HS-27A (cell line): ENCODE data around the gene TRAF3IP1.
"Not testable (repeated sequence)": the region's sequence is repeated elsewhere in the genome, so short reads cannot be mapped to it uniquely, and the experiment has no call there.

ENCODE experiments used
- DNase-seq: peaks from one replicate; pipeline ENCODE4 v3.0.0-alpha.2; 2012; ENCODE audit warnings: low read depth, missing footprints

The TRAF3IP1 gene

DNA sequence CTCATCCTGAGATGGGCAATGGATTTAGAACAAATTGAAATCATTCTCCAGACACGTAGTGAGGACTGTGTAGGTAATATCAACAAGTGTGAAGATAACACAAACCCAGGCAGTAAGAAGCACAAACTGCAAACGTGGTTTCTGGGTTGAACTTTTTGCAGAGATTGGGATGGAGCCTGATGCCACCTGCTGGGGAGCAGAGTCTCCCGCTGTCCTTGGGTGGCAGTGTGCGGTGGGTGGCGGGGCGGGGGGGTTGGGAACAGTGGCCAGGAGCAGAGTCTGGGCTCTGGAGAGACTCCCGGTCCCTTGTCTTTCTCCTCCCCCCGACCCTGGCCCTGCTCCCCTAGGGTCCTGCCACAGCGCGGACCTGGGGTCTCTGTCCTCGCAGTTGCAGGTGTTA is 19.5 kb downstream of the TRAF3IP1 start:
- DNase-seq, result no peak

DNA sequence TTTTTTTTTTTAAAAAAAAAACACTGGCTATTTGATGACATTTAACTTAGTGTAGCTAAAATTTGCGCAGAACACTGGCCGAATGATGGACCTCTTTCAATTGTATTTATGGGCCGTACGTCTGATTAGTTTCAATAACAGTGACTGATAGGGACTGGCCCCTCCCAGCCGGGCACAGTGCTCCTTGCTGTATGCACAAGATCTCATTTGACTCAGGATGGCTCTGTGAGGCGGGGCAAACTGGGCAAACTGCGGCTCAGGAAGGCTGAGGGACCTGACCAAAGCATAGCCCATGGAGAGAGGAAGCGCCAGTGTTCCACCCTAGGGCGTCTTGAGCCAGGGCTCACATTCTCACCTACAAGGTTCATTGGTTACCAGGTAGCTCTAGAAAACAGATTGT is 21.2 kb downstream of the TRAF3IP1 start:
- DNase-seq, result no peak

DNA sequence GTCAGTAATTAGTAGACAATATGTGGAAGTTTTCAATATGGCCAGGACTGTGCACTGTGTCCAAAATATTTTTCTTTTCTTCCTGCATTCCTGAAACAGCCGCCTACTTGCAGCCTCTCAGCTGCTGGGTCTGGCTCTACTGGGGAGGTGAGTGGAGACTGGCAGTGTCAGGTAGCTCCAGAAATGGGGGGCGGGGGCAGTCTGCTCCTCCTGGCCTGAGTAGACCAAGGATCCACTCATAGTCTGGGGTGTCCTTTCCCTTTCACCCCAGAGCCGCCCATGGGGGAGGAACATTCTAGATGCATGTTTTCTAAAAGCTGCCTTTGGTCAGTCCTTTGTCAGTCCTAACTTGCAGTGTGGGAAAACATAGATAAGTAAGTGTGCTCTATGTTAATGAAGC is 23.7 kb downstream of the TRAF3IP1 start:
- no peak for DNase-seq

GRCh38 chr2:238344517-238344916 is 24.2 kb downstream of the TRAF3IP1 start:
- DNase-seq, result no peak

GRCh38 chr2:238345297-238345968 is 25.1 kb downstream of the TRAF3IP1 start:
- no peak for DNase-seq

GRCh38 chr2:238346544-238346943 is 26.2 kb downstream of the TRAF3IP1 start:
- DNase-seq, result no peak

DNA sequence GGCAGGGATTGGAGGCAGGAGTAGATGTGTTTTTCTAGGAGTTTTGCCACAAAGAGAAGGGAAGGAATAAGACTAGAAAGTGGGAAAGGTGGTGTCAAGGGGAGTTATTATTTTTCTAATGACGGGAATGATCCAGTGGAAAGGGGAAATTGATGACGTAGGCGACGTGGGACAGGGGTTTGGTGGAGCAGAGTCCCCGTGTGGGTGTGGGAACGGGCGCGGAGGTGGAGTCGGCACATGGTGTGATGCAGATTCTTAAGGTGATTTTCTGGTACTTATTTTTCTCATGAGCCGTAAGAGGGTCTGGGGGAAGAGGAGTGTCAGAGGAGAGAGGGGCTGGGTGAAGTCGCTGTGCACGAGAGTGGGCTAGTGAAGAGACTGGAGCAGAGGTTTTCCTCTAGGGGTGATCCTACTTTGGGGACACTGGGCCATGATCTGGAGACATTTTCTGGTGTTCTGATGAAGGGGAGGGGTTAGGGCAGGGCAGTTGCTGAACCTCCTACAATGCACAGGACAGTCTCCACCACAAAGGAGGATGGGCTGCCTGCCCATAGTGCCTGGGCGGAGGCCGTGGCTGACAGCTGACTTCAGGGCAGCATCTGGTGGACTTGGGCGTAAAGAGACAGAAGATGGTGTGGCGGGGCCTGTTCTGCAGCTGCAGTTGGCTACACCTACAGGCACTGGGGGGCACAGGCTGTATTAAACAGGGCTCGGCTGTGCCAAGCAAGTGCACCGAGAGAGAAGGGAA is 30.0 kb downstream of the TRAF3IP1 start:
- no peak for DNase-seq

DNA sequence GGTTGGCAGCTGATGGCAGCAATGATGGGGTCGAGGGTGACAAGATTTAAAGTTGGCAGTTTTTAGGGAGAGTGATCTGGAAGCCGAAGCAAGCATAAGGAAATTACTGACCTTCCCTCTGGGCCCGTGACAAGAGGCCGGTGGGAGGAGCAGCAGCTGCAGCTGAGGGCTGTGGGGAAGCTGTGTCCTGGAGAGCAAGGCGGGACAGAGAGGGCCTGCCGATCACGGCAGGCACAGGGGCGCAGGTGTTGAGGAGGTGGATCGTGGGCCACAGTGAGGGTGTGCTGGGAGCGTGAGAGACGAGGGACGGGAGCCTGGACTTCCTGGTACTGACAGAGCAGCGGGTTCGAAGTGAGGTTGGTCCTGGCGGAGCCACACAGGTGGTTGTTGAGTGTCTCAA is 31.0 kb downstream of the TRAF3IP1 start:
- DNase-seq, result no peak

- DNase-seq, result no peak
Observed at GRCh38 chr2:238352361-238352760, 32.0 kb downstream of the TRAF3IP1 start.

GRCh38 chr2:238358769-238359168 is 38.5 kb downstream of the TRAF3IP1 start:
- no peak for DNase-seq

- no peak for DNase-seq
Observed at GRCh38 chr2:238359403-238359802, 39.1 kb downstream of the TRAF3IP1 start.

- DNase-seq, result no peak
Observed at GRCh38 chr2:238361877-238362276, 41.6 kb downstream of the TRAF3IP1 start.

DNA sequence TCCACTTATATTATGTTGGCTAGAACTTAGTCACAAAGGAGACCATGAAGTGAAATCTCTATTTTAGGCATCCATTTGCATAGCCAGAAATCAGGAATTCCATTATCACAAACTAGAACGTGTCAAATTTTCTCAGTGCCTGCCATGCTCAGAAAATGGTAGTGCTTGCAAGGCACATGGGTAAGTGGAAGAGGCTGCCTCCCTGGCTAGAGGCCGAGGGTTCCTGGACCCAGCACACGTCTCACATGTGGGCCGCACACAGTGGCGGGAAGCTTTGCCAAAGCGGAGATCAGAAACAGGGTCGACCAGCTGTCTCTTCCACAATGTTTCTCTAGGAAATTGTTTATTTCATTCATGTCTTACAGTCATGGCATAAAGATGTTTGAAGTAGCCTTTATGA is 42.3 kb downstream of the TRAF3IP1 start:
- DNase-seq, result no peak

- no peak for DNase-seq
Observed at GRCh38 chr2:238369591-238370040, 49.3 kb downstream of the TRAF3IP1 start.

DNA sequence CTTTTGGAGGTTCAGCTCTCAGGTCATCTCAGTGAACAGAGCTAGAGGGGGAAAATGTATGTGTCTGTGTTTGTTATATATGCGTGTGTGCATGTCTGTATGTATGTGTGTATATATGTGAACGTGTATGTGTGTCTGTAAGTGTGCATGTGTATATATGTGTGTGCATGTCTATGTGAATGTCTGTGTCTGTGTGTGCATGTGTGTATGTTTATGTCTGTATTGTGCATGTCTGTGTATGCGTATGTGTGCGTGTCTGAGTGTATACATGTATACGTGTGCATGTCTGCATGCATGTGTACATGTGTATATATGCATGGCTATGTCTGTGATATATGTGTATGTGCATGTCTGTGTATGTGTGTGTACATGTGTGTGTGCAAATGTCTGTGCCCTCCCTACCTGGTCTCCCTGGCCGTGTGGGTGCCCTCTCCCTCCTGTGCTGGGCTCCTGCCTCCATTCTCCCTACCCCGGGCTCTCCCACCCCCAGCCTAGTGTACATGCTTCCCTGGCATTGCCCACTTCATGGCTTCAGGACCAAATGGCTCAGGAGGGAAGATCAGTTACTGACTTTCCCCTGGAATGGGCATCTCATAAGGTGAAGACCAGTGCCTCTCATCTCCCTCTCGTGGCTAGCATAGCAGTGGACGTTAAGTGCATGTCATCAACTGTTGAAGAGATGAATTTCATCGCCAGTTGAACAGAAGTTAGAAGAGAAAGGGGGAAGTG is 49.9 kb downstream of the TRAF3IP1 start:
- no peak for DNase-seq

DNA sequence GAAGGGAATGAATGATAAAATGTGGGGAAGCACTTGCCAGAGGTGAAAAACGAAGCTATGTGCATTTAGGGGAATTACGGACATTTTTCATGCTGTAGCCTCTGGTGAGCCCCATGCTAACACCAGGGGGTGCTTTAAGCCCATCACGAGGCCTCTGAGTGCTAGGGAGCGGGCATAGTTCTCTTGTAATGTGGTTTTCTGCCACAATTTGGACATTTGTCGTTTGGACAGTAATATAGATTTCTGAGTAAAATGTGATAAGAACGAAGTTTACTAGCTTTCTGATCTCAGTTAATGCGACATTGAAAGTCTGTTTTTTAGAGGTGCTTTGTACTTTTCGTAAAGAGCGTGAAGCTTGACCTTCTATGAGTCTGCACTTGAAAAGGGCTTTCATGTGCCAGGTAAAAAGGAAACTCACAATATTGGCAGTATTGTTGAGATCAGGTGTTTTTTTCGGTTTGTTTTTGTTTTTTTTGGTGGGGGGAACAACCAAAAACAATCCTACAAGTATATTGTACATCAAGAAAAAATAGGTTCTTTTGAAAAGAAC is 50.6 kb downstream of the TRAF3IP1 start:
- DNase-seq, result no peak

DNA sequence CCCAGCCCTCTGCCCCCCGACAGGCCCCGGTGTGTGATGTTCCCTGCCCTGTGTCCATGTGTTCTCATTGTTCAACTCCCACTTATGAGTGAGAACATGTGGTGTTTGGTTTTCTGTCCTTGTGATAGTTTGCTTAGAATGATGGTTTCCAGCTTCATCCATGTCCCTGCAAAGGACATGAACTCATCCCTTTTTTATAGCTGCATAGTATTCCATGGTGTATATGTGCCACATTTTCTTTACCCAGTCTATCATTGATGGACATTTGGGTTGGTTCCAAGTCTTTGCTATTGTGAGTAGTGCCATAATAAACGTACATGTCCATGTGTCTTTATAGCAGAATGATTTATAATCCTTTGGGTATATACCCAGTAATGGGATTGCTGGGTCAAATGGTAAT is 52.0 kb downstream of the TRAF3IP1 start:
- not testable (repeated sequence) for DNase-seq

GRCh38 chr2:238376884-238377391 is 56.6 kb downstream of the TRAF3IP1 start:
- no peak for DNase-seq

DNA sequence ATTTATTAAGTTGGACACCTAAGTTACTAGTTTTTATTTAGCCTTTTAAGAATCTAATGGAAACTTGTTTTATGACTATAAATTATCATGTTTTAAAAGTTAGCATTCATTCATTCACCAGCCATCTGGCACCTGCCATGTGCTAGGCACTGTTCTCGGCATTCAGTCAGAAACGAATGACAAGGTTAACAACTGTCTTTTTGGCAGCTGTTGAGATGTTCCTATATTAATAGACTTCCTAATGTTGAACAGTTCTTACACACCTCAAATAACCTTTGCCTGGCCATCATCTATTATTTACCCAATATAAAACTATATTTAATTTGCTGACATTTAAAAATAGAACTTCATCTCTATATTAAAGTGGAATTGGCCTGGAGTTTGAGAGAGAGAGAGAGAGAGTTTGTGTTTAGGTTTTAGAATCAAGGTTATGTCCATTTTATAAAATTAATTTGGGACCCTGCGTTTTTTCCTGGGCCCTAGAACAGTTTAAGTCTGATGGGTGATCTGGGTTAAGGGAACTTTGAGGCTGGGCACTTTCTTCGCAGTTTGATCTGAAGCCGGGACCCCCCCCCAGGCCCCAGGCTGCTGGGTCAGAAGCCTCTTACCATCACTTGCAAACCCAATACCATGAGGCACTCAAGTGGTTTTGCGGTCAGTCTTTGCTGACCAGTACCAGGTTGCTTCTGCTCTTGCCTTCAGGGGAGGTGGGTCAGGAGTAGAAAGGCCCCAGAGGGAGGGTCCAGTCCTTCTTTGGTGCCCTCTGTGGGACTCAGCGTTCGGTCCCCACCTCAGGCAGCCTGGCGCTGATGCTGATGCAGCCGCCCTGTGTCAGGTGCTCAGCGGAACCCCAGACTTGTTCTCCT is 58.1 kb downstream of the TRAF3IP1 start:
- no peak for DNase-seq

- no peak for DNase-seq
Observed at GRCh38 chr2:238379096-238379810, 58.9 kb downstream of the TRAF3IP1 start.

DNA sequence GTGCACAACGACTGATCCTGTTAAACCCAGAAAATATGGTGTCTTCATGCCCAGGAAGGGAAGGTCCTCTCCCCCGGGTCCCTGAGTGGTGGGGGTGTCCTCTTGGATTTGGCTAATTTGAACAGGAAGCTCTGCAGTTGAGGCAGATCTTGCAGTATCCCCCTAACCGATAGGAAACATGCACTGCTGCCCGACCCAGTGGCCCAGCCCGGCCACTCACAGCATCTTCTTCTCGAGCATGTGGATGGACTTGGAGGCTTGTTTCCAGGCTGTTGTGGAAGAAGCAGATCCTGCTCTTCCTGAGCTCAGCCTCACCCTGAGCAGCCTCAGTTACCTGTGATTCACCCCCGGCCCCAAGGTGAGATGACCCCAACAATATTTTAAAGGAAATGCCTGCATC is 60.0 kb downstream of the TRAF3IP1 start:
- no peak for DNase-seq
